ENCODE results near the gene SETD1B.
"Not testable (repeated sequence)": the region's sequence is repeated elsewhere in the genome, so short reads cannot be mapped to it uniquely, and the experiment has no call there.

SETD1B gene

GRCh38 chr12:121827351-121828099, 23.7 kb downstream of the SETD1B start:
- DNase-seq = no peak

- DNase-seq = no peak
Measured at GRCh38 chr12:121828306-121828705, 24.5 kb downstream of the SETD1B start.

GRCh38 chr12:121828826-121829225, 25.0 kb downstream of the SETD1B start:
- DNase-seq = no peak

GRCh38 chr12:121829250-121829918, 25.6 kb downstream of the SETD1B start:
- DNase-seq = no peak

- DNase-seq = no peak
Measured at GRCh38 chr12:121830134-121830533, 26.3 kb downstream of the SETD1B start.

- no peak for DNase-seq
Measured at GRCh38 chr12:121830588-121831265, 26.9 kb downstream of the SETD1B start.

- no peak for DNase-seq
Measured at GRCh38 chr12:121831571-121832245, 27.9 kb downstream of the SETD1B start.

GRCh38 chr12:121837680-121838079, 33.9 kb downstream of the SETD1B start:
- no peak for DNase-seq

GRCh38 chr12:121838126-121838525, 34.3 kb downstream of the SETD1B start:
- DNase-seq = no peak

GRCh38 chr12:121839106-121839992, 35.5 kb downstream of the SETD1B start:
- DNase-seq = peak; percentile 98

- DNase-seq = no peak
Measured at GRCh38 chr12:121839993-121840761, 36.4 kb downstream of the SETD1B start.

GRCh38 chr12:121843236-121843982, 39.6 kb downstream of the SETD1B start:
- no peak for DNase-seq

GRCh38 chr12:121845701-121846100, 41.9 kb downstream of the SETD1B start:
- no peak for DNase-seq

GRCh38 chr12:121849211-121849610, 45.4 kb downstream of the SETD1B start:
- DNase-seq = no peak

- no peak for DNase-seq
Measured at GRCh38 chr12:121849665-121850064, 45.9 kb downstream of the SETD1B start.

GRCh38 chr12:121852392-121852791, 48.6 kb downstream of the SETD1B start:
- not testable (repeated sequence) for DNase-seq

- DNase-seq = no peak
Measured at GRCh38 chr12:121857322-121858246, 53.8 kb downstream of the SETD1B start.

- DNase-seq = no peak
Measured at GRCh38 chr12:121858318-121858661, 54.5 kb downstream of the SETD1B start.
